ENCODE measurements around the gene KMT2A. TPM values are rescaled to one million over a fixed set of nuclear protein-coding genes. Genes with fewer than 3 reads are reported as not detected.

The KMT2A gene
- total and polyA plus RNA-seq, 2 experiments from 2014 or later = 34.3 to 72.2 TPM

- H3F3A ChIP-seq (replicated peaks; ENCODE audit: low read depth) = peaks cover 14% of the 10 kb centered on the region; the same call in 1 of the 2 replicates
- H3K27ac Mint-ChIP-seq = no peak overlapping the region
- H3K9me3 Mint-ChIP-seq = no peaks in the 10 kb centered on the region
- DNase-seq (ENCODE audit: low spot score) (no peak), ATAC-seq (no peak)
- peaks cover 2% of the 10 kb centered on the region; the same call in 2 of the 3 replicates for H3K36me3 Mint-ChIP-seq (ENCODE audit: low read depth)
- peaks cover 6% of the 10 kb centered on the region; the same call in 1 of the 2 replicates for H3K27me3 ChIP-seq (ENCODE audit: insufficient read depth)
- no peaks in the 10 kb centered on the region for H3K79me2 ChIP-seq (replicated peaks; ENCODE audit: insufficient read depth)
- no peak overlapping the region for H3K27ac ChIP-seq (ENCODE audit: low read depth)
- H3K4me3 Mint-ChIP-seq = no peak overlapping the region
- H3K9me2 ChIP-seq (ENCODE audit: insufficient read depth) = no peaks in the 10 kb centered on the region
- no peak overlapping the region for H3K4me2 ChIP-seq
- H3K4me3 ChIP-seq = no peak overlapping the region
- H3K4me1 ChIP-seq (ENCODE audit: insufficient read depth) = peaks cover 12% of the 10 kb centered on the region
- H3K27me3 Mint-ChIP-seq (ENCODE audit: insufficient read depth, low read depth, poor library complexity) = peaks cover 12% of the 10 kb centered on the region
- no peak for TF ChIP-seq NANOG (IDR thresholded peaks at IDR 0.05; ENCODE audit: borderline replicate concordance)
- no peak for TF ChIP-seq CREB1 (CRISPR knock-in tag; IDR thresholded peaks at IDR 0.05; ENCODE audit: low read depth)
- TF ChIP-seq ZNF114 (CRISPR knock-in tag; IDR thresholded peaks at IDR 0.05) = no peak
- no peak for TF ChIP-seq POLR2AphosphoS5 (IDR thresholded peaks at IDR 0.05; ENCODE audit: low read depth)
- no peak for TF ChIP-seq ETS1 (IDR thresholded peaks at IDR 0.05)
- TF ChIP-seq EZH2phosphoT487 (IDR thresholded peaks at IDR 0.05; ENCODE audit: unreplicated experiment) = no peak
- TF ChIP-seq, protein P1, sequence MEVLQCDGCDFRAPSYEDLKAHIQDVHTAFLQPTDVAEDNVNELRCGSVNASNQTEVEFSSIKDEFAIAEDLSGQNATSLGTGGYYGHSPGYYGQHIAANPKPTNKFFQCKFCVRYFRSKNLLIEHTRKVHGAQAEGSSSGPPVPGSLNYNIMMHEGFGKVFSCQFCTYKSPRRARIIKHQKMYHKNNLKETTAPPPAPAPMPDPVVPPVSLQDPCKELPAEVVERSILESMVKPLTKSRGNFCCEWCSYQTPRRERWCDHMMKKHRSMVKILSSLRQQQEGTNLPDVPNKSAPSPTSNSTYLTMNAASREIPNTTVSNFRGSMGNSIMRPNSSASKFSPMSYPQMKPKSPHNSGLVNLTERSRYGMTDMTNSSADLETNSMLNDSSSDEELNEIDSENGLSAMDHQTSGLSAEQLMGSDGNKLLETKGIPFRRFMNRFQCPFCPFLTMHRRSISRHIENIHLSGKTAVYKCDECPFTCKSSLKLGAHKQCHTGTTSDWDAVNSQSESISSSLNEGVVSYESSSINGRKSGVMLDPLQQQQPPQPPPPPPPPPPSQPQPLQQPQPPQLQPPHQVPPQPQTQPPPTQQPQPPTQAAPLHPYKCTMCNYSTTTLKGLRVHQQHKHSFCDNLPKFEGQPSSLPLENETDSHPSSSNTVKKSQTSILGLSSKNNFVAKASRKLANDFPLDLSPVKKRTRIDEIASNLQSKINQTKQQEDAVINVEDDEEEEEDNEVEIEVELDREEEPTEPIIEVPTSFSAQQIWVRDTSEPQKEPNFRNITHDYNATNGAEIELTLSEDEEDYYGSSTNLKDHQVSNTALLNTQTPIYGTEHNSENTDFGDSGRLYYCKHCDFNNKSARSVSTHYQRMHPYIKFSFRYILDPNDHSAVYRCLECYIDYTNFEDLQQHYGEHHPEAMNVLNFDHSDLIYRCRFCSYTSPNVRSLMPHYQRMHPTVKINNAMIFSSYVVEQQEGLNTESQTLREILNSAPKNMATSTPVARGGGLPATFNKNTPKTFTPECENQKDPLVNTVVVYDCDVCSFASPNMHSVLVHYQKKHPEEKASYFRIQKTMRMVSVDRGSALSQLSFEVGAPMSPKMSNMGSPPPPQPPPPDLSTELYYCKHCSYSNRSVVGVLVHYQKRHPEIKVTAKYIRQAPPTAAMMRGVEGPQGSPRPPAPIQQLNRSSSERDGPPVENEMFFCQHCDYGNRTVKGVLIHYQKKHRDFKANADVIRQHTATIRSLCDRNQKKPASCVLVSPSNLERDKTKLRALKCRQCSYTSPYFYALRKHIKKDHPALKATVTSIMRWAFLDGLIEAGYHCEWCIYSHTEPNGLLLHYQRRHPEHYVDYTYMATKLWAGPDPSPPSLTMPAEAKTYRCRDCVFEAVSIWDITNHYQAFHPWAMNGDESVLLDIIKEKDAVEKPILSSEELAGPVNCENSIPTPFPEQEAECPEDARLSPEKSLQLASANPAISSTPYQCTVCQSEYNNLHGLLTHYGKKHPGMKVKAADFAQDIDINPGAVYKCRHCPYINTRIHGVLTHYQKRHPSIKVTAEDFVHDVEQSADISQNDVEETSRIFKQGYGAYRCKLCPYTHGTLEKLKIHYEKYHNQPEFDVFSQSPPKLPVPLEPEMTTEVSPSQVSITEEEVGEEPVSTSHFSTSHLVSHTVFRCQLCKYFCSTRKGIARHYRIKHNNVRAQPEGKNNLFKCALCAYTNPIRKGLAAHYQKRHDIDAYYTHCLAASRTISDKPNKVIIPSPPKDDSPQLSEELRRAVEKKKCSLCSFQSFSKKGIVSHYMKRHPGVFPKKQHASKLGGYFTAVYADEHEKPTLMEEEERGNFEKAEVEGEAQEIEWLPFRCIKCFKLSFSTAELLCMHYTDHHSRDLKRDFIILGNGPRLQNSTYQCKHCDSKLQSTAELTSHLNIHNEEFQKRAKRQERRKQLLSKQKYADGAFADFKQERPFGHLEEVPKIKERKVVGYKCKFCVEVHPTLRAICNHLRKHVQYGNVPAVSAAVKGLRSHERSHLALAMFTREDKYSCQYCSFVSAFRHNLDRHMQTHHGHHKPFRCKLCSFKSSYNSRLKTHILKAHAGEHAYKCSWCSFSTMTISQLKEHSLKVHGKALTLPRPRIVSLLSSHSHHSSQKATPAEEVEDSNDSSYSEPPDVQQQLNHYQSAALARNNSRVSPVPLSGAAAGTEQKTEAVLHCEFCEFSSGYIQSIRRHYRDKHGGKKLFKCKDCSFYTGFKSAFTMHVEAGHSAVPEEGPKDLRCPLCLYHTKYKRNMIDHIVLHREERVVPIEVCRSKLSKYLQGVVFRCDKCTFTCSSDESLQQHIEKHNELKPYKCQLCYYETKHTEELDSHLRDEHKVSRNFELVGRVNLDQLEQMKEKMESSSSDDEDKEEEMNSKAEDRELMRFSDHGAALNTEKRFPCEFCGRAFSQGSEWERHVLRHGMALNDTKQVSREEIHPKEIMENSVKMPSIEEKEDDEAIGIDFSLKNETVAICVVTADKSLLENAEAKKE (CRISPR knock-in tag; IDR thresholded peaks at IDR 0.05) = no peak
- TF ChIP-seq ZNF331 (CRISPR knock-in tag; IDR thresholded peaks at IDR 0.05; ENCODE audit: low read depth) = no peak
- TF ChIP-seq, protein P2, sequence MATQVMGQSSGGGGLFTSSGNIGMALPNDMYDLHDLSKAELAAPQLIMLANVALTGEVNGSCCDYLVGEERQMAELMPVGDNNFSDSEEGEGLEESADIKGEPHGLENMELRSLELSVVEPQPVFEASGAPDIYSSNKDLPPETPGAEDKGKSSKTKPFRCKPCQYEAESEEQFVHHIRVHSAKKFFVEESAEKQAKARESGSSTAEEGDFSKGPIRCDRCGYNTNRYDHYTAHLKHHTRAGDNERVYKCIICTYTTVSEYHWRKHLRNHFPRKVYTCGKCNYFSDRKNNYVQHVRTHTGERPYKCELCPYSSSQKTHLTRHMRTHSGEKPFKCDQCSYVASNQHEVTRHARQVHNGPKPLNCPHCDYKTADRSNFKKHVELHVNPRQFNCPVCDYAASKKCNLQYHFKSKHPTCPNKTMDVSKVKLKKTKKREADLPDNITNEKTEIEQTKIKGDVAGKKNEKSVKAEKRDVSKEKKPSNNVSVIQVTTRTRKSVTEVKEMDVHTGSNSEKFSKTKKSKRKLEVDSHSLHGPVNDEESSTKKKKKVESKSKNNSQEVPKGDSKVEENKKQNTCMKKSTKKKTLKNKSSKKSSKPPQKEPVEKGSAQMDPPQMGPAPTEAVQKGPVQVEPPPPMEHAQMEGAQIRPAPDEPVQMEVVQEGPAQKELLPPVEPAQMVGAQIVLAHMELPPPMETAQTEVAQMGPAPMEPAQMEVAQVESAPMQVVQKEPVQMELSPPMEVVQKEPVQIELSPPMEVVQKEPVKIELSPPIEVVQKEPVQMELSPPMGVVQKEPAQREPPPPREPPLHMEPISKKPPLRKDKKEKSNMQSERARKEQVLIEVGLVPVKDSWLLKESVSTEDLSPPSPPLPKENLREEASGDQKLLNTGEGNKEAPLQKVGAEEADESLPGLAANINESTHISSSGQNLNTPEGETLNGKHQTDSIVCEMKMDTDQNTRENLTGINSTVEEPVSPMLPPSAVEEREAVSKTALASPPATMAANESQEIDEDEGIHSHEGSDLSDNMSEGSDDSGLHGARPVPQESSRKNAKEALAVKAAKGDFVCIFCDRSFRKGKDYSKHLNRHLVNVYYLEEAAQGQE (IDR thresholded peaks at IDR 0.05; ENCODE audit: unreplicated experiment) = no peak
- H3K36me3 ChIP-seq (ENCODE audit: insufficient read depth) = no peaks in the 10 kb centered on the region
- H3K4me1 Mint-ChIP-seq = peaks cover 18% of the 10 kb centered on the region
- H4K20me1 ChIP-seq (replicated peaks; ENCODE audit: insufficient read depth) = no peaks in the 10 kb centered on the region
- no peak overlapping the region for H2AFZ ChIP-seq
Measured at GRCh38 chr11:118533769-118534729, 97.8 kb downstream of the KMT2A start.
